Glomerular endothelial cell (primary cell): ENCODE results near the gene UCN2. TPM values are rescaled to one million over a fixed set of nuclear protein-coding genes. Genes with fewer than 3 reads are reported as not detected.

Experiments used
- DNase-seq: peaks from one replicate; pipeline ENCODE4 v3.0.0-alpha.2; 2011; ENCODE audit warnings: low read depth, low spot score; ENCODE audit errors: extremely low read depth
- total RNA-seq: library from RNA; depleted of rRNA; stranded (reverse); fragments of >200 nt; gene quantifications from 2 replicates; pipeline ENCODE4 v1.2.3, GENCODE V29; 2015

The UCN2 gene
- total RNA-seq, 1 donor from 2014 or later: 1.2 TPM

GRCh38 chr3:48591886-48592518, 28.4 kb upstream of the UCN2 start:
- no peak for DNase-seq

- DNase-seq: no peak
Measured at GRCh38 chr3:48591436-48591835, 27.9 kb upstream of the UCN2 start.

GRCh38 chr3:48588230-48588629, 24.6 kb upstream of the UCN2 start:
- DNase-seq: no peak

GRCh38 chr3:48587686-48588085, 24.1 kb upstream of the UCN2 start:
- no peak for DNase-seq

- DNase-seq: no peak
Measured at GRCh38 chr3:48585411-48585810, 21.8 kb upstream of the UCN2 start.

- no peak for DNase-seq
Measured at GRCh38 chr3:48584836-48585235, 21.3 kb upstream of the UCN2 start.

- DNase-seq: no peak
Measured at GRCh38 chr3:48581621-48582481, 18.3 kb upstream of the UCN2 start.

- DNase-seq: no peak
Measured at GRCh38 chr3:48576647-48577046, 13.1 kb upstream of the UCN2 start.

- no peak for DNase-seq
Measured at GRCh38 chr3:48575366-48575765, 11.8 kb upstream of the UCN2 start.

GRCh38 chr3:48573973-48574585, 10.5 kb upstream of the UCN2 start:
- no peak for DNase-seq

- DNase-seq: no peak
Measured at GRCh38 chr3:48572517-48572916, 8.9 kb upstream of the UCN2 start.

GRCh38 chr3:48571938-48572337, 8.4 kb upstream of the UCN2 start:
- no peak for DNase-seq

GRCh38 chr3:48569808-48570450, 6.3 kb upstream of the UCN2 start:
- no peak for DNase-seq

- no peak for DNase-seq
Measured at GRCh38 chr3:48569400-48569799, 5.8 kb upstream of the UCN2 start.

GRCh38 chr3:48568476-48568875, 4.9 kb upstream of the UCN2 start:
- DNase-seq: no peak

- DNase-seq: no peak
Measured at GRCh38 chr3:48567500-48567899, 3.9 kb upstream of the UCN2 start.

GRCh38 chr3:48567090-48567489, 3.5 kb upstream of the UCN2 start:
- DNase-seq: no peak

- no peak for DNase-seq
Measured at GRCh38 chr3:48566401-48566760, 2.8 kb upstream of the UCN2 start.

GRCh38 chr3:48565591-48566400, 2.2 kb upstream of the UCN2 start:
- DNase-seq: no peak

- no peak for DNase-seq
Measured at GRCh38 chr3:48565186-48565585, 1.6 kb upstream of the UCN2 start.

GRCh38 chr3:48564667-48565066, 1.1 kb upstream of the UCN2 start:
- DNase-seq: no peak
